ENCODE measurements around the gene PHC2. TPM values are rescaled to one million over a fixed set of nuclear protein-coding genes. Genes with fewer than 3 reads are reported as not detected.

Gene PHC2
- total RNA-seq, 4 donors from 2014 or later = 52.7 to 68.9 (median 59.8) TPM

GRCh38 chr1:33273961-33274371 is 156.9 kb downstream of the PHC2 start:
- peaks cover 0 to 5% (median 0%) of the 10 kb centered on the region in 4 donors for H3K4me1 ChIP-seq
- in situ Hi-C loops (cut with MboI; ENCODE audit: low pct_ligation_motif_present in 1 of 4, low pct_unique_long_range_greater_than_20kb in 1 of 4, low sequenced_read_pairs in 3 of 4) (no loop called here), intact Hi-C loops (cut with DNase I; ENCODE audit: low total_unique reads) (no loop called here)
- H3K27me3 ChIP-seq = no peaks in the 10 kb centered on the region
- H3K4me3 ChIP-seq = no peak overlapping the region
- 79 to 100% methylated on average over 2 to 7 of the region's 7 CpGs for WGBS, 2 donors (ENCODE audit: low coverage in 1 of 2)
- no peaks in the 10 kb centered on the region for H3K9me3 ChIP-seq
- TF ChIP-seq EP300 (IDR thresholded peaks at IDR 0.05; ENCODE audit: low read depth) = no peak
- TF ChIP-seq POLR2A (IDR thresholded peaks at IDR 0.05) = no peak
- TF ChIP-seq CTCF (IDR thresholded peaks at IDR 0.05) = no peak
- TF ChIP-seq POLR2AphosphoS5 (IDR thresholded peaks at IDR 0.05) = no peak
- H3K27ac ChIP-seq = no peak overlapping the region
- peaks cover 0 to 7% (median 0%) of the 10 kb centered on the region in 4 donors for H3K36me3 ChIP-seq
- no peak for DNase-seq

Small RNA genes lying within 50 kb of the gene (small RNA-seq; reads per million reads assigned to genes)
- 0 reads per million in 4 donors for gene RN7SKP16

Other genes starting within 250 kb of the PHC2 start
- 10 to 100 TPM in 1 of 4 donors, 1 to 10 TPM in 3; 4.6 to 52.0 (median 5.8) TPM for gene TRIM62, start 249.1 kb downstream of the PHC2 start, total RNA-seq
- gene ZNF362, start 174.6 kb downstream of the PHC2 start, total RNA-seq = 100 to 1,000 TPM in 1 of 4 donors, 10 to 100 TPM in 1, 1 to 10 TPM in 2; 7.9 to 121 (median 12.1) TPM
- not detected for gene A3GALT2, start 110.0 kb downstream of the PHC2 start, total RNA-seq
- gene ZSCAN20, start 41.5 kb upstream of the PHC2 start, total RNA-seq = 1 to 10 TPM; 3.7 to 5.7 (median 4.7) TPM